ENCODE results near the gene PPP6R3.
"Not testable (repeated sequence)": the region's sequence is repeated elsewhere in the genome, so short reads cannot be mapped to it uniquely, and the experiment has no call there.

The PPP6R3 gene

GRCh38 chr11:68531129-68531693 is 70.7 kb downstream of the PPP6R3 start:
- DNase-seq, result no peak

- DNase-seq, result no peak
Measured at GRCh38 chr11:68532727-68533369, 72.3 kb downstream of the PPP6R3 start.

- DNase-seq, result no peak
Measured at GRCh38 chr11:68533945-68534344, 73.4 kb downstream of the PPP6R3 start.

GRCh38 chr11:68535098-68535497 is 74.5 kb downstream of the PPP6R3 start:
- DNase-seq, result no peak

GRCh38 chr11:68536706-68537105 is 76.2 kb downstream of the PPP6R3 start:
- no peak for DNase-seq

- DNase-seq, result no peak
Measured at GRCh38 chr11:68538025-68538424, 77.5 kb downstream of the PPP6R3 start.

- no peak for DNase-seq
Measured at GRCh38 chr11:68539395-68539794, 78.8 kb downstream of the PPP6R3 start.

- DNase-seq, result not testable (repeated sequence)
Measured at GRCh38 chr11:68540504-68540903, 80.0 kb downstream of the PPP6R3 start.

GRCh38 chr11:68541116-68541515 is 80.6 kb downstream of the PPP6R3 start:
- DNase-seq, result no peak

- DNase-seq, result no peak
Measured at GRCh38 chr11:68541991-68542390, 81.4 kb downstream of the PPP6R3 start.

- peak; percentile 15 for DNase-seq
Measured at GRCh38 chr11:68542617-68543016, 82.1 kb downstream of the PPP6R3 start.

GRCh38 chr11:68543594-68543993 is 83.0 kb downstream of the PPP6R3 start:
- no peak for DNase-seq

- no peak for DNase-seq
Measured at GRCh38 chr11:68545347-68545746, 84.8 kb downstream of the PPP6R3 start.

- DNase-seq, result no peak
Measured at GRCh38 chr11:68545796-68546195, 85.2 kb downstream of the PPP6R3 start.

GRCh38 chr11:68546555-68546954 is 86.0 kb downstream of the PPP6R3 start:
- DNase-seq, result no peak

GRCh38 chr11:68549789-68550484 is 89.4 kb downstream of the PPP6R3 start:
- no peak for DNase-seq

GRCh38 chr11:68550485-68550817 is 89.9 kb downstream of the PPP6R3 start:
- no peak for DNase-seq

GRCh38 chr11:68551223-68551622 is 90.7 kb downstream of the PPP6R3 start:
- no peak for DNase-seq

GRCh38 chr11:68551777-68552176 is 91.2 kb downstream of the PPP6R3 start:
- DNase-seq, result no peak

GRCh38 chr11:68552542-68552941 is 92.0 kb downstream of the PPP6R3 start:
- no peak for DNase-seq

- no peak for DNase-seq
Measured at GRCh38 chr11:68560216-68560615, 99.7 kb downstream of the PPP6R3 start.

GRCh38 chr11:68563454-68563853 is 102.9 kb downstream of the PPP6R3 start:
- DNase-seq, result no peak

- DNase-seq, result no peak
Measured at GRCh38 chr11:68564261-68564660, 103.7 kb downstream of the PPP6R3 start.

- no peak for DNase-seq
Measured at GRCh38 chr11:68565768-68566167, 105.2 kb downstream of the PPP6R3 start.

GRCh38 chr11:68567553-68567952 is 107.0 kb downstream of the PPP6R3 start:
- DNase-seq, result no peak
